Thyroid gland (tissue), 4 donors: ENCODE measurements around the gene PTGDR. TPM values are rescaled to one million over a fixed set of nuclear protein-coding genes. Genes with fewer than 3 reads are reported as not detected.

Source experiments
- DNase-seq, 2 donors: peaks; one replicate each; pipeline ENCODE4 v3.0.0-alpha.2; 2019
- H3K27ac ChIP-seq, 3 donors: fragments of 200-600 bp; sonication (generic); 1 replicate in 2 of 3; 2 replicates in 1 of 3; pipeline ENCODE4 v1.5.1; 2016 to 2019; ENCODE audit warnings: mild to moderate bottlenecking in 1 of 3, moderate library complexity in 1 of 3
- H3K27me3 ChIP-seq: fragments of 200-600 bp; sonication (generic); one replicate; pipeline ENCODE4 v1.5.1; 2019
- H3K36me3 ChIP-seq, 2 donors: fragments of 200-600 bp; sonication (generic); one replicate each; pipeline ENCODE4 v1.5.1; 2016 to 2019
- H3K4me1 ChIP-seq, 2 donors: fragments of 200-600 bp; sonication (generic); one replicate each; pipeline ENCODE4 v1.5.1; 2017 to 2019
- H3K4me3 ChIP-seq, 3 donors: fragments of 200-600 bp; sonication (generic); replicated peaks in 1 of 3; 1 replicate in 2 of 3; 2 replicates in 1 of 3; pipeline ENCODE4 v1.5.1; 2016; ENCODE audit warnings: mild to moderate bottlenecking in 1 of 3
- H3K9me3 ChIP-seq: fragments of 200-600 bp; sonication (generic); one replicate; pipeline ENCODE4 v1.5.1; 2017
- CTCF ChIP-seq, 6 experiments: fragments of 200-600 bp in 3 of 6; fragments of 450-650 bp in 3 of 6; sonication (generic) in 3 of 6; IDR thresholded peaks; one replicate each; pipeline ENCODE4 v1.5.1; 2016 to 2019; ENCODE audit warnings: antibody characterized with exemption in 6 of 6, mild to moderate bottlenecking in 2 of 6, inconsistent platforms in 1 of 6, moderate library complexity in 1 of 6
- POLR2A ChIP-seq, 2 donors: fragments of 450-650 bp; IDR thresholded peaks; one replicate each; pipeline ENCODE4 v1.6.1; 2017; ENCODE audit warnings: antibody characterized with exemption in 2 of 2, mild to moderate bottlenecking in 2 of 2, moderate library complexity in 1 of 2
- WGBS, 2 donors: methylation state at CpG; one replicate each; pipeline ENCODE4 v1.1.5; 2017; 5-methylcytosine and 5-hydroxymethylcytosine counted together
- intact Hi-C: fragments of 100-400 bp; cut with DNase I; formaldehyde crosslinking; loops from one replicate; pipeline ENCODE4 v1.15.1; 2023
- total RNA-seq, 4 donors: library from RNA; depleted of rRNA; stranded (reverse); fragments of >200 nt; gene quantifications; one replicate each; pipeline ENCODE4 v1.2.3, GENCODE V29; 2016

PTGDR gene
- 1 to 10 TPM in 2 of 4 donors, under 1 TPM in 2; 0.54 to 1.2 (median 0.93) TPM for total RNA-seq

- Histone ChIP-seq H3K27ac (peak within 1 kb of the TSS in 1 of 3 donors; percentile 15), H3K4me3 (peak within 1 kb of the TSS in 1 of 3 donors; percentile 21), H3K4me1 (peaks cover 0 to 11% of the 10 kb centered on the region in 2 donors), H3K36me3 (no peaks in the 10 kb centered on the region), H3K27me3 (no peaks in the 10 kb centered on the region), H3K9me3 (no peaks in the 10 kb centered on the region)
- TF ChIP-seq CTCF (IDR thresholded peaks at IDR 0.05): no peak
- TF ChIP-seq POLR2A (IDR thresholded peaks at IDR 0.05): no peak
- peak in 1 of 2 donors; percentile 5 for DNase-seq
- WGBS, 2 donors: 13 to 21% methylated on average over 9 to 12 of the region's 63 CpGs
- intact Hi-C loops: no loop called here
These were observed at the start of gene PTGDR for GRCh38 chr14:52267501-52268278. Gene PTGDR (plus strand): TSS chr14:52267698. CDS start chr14:52267815, 117 bp downstream.

GRCh38 chr14:52219488-52220084 lies 47.9 kb upstream of the PTGDR start:
- H3K4me1 ChIP-seq: no peaks in the 10 kb centered on the region
- H3K27ac ChIP-seq: no peak overlapping the region
- TF ChIP-seq POLR2A (IDR thresholded peaks at IDR 0.05) (no peak), CTCF (IDR thresholded peaks at IDR 0.05) (no peak)
- H3K4me3 ChIP-seq: no peak overlapping the region
- no peaks in the 10 kb centered on the region for H3K9me3 ChIP-seq
- no peaks in the 10 kb centered on the region for H3K27me3 ChIP-seq
- 69 to 71% methylated on average over 4 of the region's 4 CpGs for WGBS, 2 donors
- intact Hi-C loops: no loop called here
- DNase-seq: no peak
- H3K36me3 ChIP-seq: no peaks in the 10 kb centered on the region

DNA sequence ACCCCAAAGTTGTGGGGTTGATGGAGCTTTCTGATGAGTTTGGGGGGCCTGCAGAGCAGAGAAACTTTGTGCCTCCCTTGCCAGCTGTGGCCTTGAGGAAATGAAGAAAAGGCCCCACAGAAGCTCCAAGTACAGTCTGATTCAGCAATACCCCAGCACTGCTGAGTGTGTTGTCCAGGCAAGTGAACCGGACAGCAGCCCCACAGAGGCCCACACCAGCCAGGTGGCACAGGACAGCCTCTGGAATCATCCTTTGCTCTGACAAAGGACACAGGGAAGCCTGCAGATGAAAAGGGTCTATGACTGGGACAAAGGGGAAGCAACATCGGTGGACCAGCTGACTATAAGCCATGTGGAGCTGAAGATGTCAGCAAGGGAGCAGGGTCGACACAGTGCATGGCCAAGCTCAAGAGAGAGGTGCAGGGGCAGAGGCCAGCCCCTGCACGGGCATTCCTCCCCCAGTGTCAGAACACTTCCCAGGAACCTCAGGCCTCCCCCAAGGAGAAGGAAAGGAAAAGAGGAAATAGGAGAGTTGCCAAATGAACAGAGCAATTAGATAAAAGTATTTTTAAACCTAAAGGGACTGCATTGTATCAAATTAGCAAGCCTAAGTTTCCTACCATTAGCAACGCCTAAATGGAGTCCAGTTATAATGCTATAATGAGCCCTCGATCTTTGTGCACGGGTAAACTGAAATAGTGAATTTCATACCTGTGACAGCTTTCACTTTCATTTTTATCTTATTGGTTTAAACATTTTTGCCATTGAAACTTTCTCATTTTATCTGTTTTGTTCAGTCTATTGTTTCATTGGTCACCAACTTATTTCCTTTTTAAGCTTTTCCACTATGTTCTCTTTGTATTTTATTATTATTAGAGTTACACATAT lies 46.3 kb upstream of the PTGDR start:
- Histone ChIP-seq H3K36me3 (no peaks in the 10 kb centered on the region), H3K4me1 (no peaks in the 10 kb centered on the region), H3K27me3 (no peaks in the 10 kb centered on the region), H3K4me3 (no peak overlapping the region), H3K27ac (no peak overlapping the region), H3K9me3 (no peaks in the 10 kb centered on the region)
- WGBS, 2 donors: 66% methylated on average over 7 of the region's 7 CpGs
- TF ChIP-seq CTCF (IDR thresholded peaks at IDR 0.05) (no peak), POLR2A (IDR thresholded peaks at IDR 0.05) (no peak)
- intact Hi-C loops: no loop called here
- DNase-seq: no peak

- no peak overlapping the region for H3K27ac ChIP-seq
- H3K27me3 ChIP-seq: no peaks in the 10 kb centered on the region
- no peak for DNase-seq
- TF ChIP-seq CTCF (IDR thresholded peaks at IDR 0.05) (no peak), POLR2A (IDR thresholded peaks at IDR 0.05) (no peak)
- intact Hi-C loops: no loop called here
- WGBS, 2 donors: 72 to 85% methylated on average over 7 to 8 of the region's 9 CpGs
- no peaks in the 10 kb centered on the region for H3K9me3 ChIP-seq
- no peak overlapping the region for H3K4me3 ChIP-seq
- H3K36me3 ChIP-seq: no peaks in the 10 kb centered on the region
- H3K4me1 ChIP-seq: no peaks in the 10 kb centered on the region
These were observed 44.6 kb upstream of the PTGDR start for GRCh38 chr14:52222901-52223300.
